Stimulated activated CD8-positive, alpha-beta memory T cell treated with anti-CD3 and anti-CD28 coated beads, Interleukin-15, amount 100 ng/mL, for 1 hour (primary cell): ENCODE data around the gene SELPLG.
"Not testable (repeated sequence)": the region's sequence is repeated elsewhere in the genome, so short reads cannot be mapped to it uniquely, and the experiment has no call there.

Experiments
- DNase-seq: peaks from one replicate; pipeline ENCODE4 v3.0.0-alpha.2; 2020; ENCODE audit warnings: low read depth

SELPLG gene

DNA sequence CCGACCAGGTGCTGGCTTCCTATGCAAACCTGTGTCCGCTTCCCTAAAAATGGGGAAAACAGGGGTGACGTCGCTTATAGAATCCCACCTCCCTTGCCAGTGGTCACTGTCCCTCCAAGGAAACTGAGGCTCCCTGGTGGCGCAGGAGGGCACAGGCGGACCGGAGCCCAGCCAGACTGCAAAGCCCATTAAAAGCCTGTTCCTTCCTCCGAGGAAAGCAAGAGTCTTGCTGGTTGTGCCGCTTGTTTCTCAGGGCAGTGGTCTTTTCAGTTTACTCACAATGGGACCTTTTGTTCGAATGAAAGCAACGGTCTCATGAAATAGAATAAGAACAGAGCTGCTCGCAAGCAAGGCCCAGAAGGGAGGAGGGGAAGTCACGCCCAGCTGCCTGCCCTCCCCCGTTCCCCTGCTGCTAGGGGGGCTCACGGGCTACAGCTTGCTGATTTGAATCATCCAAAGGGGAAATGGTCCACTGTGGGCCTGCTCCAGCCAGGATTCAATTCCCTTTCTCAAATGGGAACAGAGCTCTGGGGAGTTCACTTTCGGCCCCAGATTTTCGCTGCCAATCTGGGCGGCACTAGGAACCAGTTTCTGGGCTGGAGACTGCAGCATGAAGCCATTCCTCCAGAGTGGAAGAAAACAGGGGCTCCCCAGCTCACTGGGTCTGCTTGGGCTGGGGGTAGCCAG is 4.6 kb upstream of the SELPLG start:
- DNase-seq = no peak

DNA sequence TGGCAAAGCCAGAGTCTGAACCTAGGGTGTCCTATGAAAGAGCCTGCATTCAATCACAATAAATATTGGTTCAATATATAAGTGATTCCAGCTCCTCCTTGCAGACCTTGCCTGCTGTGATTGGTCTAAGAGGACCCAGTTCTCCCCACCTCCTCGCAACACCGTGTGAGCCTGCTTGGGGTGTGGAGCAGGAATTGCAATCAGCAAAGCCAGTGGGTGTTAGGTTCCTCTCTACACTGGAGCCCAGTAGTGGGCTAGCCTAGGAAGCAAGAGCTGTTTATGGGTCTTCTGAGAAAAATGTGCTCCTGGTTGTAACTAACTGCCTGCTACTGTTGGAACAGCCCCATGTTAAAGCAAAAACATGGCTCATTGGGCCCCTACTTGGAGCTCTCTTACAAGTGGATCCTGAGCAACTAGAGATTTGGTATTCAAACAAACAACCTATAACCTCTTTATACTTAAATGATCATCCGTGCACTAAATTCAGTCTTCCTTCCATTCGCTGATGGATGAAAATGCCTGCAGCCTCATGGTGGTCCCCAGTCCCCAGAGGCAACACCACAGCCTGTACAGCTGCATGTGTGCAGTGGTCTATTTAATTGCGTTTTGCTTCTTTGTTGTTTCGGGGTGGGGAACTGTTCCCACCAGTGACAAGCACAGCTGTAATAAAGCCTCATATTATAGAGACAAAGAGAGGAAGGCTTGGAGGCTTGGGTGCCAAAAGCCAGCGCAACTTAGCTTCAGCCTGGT is 3.7 kb upstream of the SELPLG start:
- no peak for DNase-seq

DNA sequence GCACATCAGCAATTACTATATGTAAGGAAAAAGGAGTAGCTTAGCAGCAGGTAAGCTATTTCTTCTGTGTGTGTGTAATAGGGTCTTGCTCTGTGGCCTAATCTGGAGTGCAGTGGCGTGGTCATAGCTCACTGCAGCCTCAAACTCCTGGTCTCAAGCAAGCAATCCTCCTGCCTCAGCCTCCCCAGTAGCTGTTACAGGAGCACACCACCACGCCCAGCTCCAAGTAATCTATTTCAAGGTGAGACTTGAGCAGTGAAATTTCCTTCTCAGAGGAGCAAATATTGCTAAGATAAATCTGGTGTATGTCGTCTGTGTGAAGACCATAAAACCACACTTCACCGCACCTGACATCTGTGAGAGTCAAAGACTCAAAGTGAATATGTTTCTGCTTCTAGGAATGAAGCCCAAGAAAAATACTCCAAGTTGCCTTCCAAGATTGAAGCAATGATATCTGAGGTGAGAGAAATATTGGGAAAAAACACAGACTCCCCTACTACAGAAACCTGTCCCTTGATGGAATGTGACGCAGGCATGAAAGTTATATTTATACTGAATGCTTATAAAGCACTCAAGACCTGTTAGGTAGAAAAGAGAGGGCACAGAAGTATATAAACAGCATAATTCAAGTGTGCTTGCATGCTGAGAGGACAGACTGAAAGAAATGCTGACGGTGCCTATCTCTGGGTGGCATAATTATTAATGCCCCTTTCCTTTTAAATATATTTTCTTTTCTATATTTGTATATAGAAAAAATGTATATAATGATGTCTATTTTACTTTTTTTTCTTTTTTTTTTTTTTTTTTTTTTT is 2.5 kb upstream of the SELPLG start:
- DNase-seq = no peak

DNA sequence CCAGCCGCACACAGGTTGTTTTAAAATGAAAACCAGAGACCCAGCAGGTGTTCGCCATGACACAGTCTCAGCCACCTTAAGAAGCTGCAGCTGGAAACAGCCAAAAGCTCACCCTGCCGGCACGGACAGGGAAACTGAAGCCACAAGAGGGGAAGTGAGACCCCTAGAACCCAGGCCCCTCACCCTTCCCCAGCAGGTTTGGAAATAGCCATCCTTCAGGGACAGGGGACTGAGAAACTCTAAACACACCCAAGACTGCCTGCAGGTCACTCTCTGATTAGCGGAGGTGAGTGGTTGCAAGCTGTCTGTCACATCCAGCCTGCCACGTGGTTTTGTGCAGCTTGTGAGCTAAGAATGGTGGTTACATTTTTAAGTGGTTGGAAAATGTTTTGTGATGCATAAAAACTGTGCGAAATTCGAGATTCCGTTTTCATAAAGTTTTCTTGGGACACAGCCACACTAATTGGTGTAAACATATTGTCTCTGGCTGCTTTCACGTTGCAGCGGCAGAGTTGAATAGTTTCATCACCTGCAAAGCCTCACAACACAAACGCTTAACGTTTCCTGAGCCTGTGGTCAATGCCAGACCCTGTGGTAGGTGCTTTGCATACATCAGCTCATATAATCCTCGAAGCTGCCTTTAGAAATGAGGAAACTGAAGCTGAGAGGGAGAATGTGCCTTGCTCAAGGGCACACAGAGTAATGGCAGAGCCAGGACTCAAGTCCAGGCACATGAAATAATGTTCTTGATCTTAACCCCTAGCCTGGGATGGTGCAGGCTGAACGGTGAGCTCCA is 1.7 kb upstream of the SELPLG start:
- no peak for DNase-seq

DNA sequence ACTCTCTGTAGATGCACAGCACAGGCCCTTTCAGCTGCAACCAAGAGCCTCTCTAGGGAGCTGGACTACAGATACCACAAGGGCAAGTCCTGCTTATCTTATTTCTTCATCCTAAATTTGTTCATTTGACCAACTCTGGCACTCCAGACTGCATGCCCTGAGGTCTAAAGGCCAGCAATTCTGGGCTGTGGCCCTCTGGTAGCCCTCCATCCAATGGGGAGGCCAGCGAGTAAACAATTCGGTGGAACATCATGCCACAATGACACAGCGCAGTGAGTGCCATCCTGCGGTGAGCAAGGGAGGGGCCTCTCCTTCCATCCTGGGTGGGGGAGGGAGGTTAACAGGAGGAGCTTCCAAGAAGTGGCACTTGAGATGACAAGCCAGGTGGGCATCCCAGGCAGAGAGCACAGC is 652 bp upstream of the SELPLG start:
- no peak for DNase-seq

DNA sequence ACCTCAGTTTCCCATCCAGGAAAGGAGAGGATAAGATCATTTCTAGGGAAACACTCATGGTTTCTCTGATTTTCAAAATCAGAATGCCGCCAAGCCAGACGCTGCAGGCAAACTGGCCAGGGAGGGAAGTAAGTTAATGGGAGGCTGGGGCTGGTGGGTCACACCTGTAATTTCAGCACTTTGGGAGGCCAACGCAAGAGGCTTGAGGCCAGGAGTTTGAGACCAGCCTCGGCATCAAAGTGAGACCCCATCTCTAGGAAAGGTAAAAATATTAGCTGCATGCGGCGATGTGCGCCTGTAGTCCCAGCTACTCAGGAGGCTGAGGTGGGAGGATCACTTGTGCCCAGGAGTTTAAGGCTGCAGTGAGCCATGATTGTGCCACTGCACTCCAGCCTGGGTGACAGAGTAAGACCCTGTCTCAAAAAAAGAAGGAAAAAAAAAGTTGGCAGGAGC is 587 bp downstream of the SELPLG start:
- DNase-seq = no peak

DNA sequence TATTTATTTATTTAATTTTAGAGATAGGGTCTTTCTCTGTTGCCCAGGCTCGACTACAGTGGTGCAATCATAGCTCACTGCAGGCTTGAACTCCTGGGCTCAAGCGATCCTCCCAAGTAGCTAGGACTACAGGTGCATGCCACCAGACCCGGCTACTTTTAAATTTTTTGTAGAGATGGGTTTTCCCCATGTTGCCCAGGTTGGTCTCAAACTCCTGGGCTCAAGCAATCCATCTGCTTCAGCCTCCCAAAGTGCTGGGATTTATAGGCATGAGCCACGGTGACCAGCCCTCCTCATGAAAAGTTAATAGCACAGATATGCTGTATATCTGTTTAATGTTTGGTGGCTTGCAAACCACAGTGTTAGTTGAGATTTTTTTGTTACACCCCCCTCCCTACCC is 2.4 kb downstream of the SELPLG start:
- not testable (repeated sequence) for DNase-seq

DNA sequence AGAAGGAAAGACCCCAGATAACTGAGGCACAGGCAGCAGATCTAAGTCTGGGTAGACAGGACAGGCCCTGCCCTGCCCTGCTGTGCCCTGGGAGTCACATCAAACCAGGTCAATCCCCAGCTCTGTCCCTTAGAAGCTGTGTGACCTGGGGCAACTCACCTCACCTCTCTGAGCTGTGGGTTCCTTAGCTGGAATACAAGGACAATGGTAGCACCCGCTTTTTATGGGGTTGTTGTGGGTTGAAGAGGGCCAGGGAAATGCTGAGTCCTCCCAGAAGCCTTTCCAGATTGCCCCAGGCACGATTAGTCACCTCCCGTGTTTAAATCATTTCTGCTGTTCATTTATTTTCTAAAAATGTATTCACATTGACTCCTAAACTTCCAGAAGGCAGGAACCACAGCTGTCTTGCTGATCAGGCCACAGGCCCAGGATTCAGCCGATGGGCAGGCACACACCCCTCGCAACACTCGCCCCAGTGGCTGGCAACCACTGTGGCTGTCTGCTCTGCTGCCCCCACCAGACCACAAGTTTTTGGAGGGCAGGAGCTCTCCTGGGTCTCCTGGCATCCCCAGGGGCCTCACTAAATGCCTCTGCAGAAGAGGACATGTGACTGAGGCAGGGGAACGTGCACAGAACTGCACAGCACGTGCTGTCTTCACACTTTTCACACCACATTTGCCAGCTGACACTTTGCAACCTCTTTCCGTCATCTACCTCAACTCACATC is 3.0 kb downstream of the SELPLG start:
- DNase-seq = no peak

DNA sequence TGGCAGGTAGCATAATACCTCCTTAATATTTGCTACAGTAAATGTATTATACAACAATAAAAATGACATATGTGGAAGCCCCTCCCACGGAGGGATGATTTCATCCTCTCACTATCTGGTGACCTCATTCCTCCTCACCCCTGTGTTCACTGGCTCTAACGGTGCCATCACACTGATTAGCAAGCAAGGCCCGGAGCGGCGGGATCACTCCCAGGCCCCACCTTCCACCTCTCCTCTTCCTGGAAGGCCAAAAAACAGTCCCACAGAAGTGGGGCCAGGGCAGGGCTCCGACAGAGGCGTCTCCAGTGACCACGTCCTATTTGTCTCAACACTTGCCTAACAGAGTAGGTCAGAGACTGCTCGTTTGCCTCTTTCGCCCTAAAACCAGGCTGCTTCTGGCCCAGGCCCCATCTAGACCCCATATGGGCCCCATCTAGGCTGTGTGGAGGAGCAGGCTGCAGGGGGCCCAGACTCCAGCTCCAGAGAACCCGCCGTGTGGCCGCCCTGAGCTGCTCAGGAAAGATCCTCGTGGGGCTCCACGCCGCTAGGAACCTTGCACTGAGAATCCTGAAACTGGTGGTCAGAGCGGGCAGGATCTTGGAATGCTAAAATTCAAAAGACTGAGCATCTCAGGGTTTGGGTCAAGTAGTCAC is 3.7 kb downstream of the SELPLG start:
- DNase-seq = no peak

DNA sequence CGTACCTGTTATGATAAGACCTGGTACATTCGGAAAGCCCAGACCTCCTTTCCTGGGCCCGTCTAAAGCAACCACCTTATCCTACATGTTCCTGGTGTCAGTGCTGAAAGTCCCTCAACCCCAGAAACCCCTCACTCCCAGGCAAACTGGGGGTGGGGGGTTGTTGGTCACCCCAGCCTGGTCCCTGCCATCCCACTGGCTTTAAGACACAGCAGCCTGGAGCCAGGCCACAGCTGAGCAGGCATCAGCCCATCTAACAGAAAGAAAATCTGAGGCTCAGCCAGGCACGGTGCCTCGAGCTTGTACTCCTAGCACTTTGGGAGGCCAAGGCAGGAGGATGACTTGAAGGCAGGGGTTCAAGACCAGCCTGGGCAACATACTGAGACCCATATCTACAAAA is 4.5 kb downstream of the SELPLG start:
- DNase-seq = no peak

DNA sequence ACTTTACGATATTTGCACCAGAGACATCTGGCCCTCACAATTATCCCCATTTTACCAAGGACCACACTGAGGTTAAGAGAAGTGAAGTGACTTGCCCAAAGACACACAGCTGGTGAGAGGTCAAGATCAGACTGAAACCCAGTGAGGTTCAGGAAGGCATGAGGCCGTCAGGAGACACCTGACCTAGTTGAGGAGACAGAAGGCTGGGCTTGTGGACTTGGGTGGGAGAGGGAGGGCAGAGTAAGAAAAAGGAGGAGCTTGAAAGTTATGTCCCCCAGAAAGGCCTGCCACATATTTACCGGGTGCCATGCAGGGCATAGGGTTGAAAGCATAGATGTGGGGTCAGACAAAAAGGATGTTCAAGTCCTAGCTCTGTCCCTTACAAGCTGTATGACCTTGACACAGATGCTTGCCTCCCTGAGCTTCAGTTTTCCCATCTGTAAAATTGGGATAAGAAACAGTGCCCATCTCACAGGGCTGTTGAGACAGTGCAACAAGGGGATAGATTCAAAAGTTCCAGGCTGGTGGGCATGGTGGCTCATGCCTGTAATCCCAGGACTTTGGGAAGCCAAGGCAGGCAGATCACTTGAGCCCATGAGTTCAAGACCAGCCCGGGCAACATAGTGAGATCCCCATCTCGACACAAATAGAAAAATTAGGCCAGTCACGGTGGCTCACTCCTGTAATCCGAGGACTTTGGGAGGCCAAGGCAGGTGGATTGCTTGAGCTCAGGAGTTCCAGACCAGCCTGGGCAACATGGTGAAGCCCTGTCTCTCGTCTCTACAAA is 6.4 kb downstream of the SELPLG start:
- DNase-seq = no peak

DNA sequence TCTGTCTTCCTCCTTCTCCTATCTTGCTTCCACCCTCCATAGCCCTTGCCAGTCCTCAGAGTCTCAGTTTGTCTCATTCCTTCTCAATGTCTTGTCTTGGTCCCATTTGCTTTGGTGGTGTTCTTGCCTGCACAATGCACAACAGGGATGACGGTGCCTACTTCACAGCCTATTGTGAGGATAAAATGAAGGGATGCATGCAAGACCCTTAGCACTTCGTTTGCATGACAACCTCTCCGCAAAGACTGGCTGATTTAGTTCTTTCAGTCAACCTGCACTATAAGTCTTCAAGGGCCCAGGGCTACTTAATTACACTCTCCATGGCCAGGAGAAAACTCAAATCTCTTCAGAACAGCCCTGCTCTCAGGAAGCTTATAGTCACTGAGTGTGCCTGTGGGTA is 8.5 kb downstream of the SELPLG start:
- DNase-seq = no peak

DNA sequence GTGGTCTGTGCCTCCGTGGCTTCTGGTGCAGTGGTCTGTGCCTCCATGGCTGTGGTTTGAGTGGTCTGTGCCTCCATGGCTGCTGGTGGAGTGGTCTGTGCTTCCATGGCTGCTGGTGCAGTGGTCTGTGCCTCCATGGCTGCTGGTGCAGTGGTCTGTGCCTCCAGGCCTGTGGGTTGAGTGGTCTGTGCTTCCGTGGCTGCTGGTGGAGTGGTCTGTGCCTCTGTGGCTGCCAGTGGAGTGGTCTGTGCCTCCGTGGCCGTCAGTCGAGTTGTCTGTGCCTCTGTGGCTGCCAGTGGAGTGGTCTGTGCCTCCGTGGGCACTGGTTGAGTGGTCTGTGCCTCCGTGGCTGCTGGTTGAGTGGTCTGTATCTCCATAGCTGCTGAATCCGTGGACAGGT is 10.1 kb downstream of the SELPLG start:
- DNase-seq = no peak

DNA sequence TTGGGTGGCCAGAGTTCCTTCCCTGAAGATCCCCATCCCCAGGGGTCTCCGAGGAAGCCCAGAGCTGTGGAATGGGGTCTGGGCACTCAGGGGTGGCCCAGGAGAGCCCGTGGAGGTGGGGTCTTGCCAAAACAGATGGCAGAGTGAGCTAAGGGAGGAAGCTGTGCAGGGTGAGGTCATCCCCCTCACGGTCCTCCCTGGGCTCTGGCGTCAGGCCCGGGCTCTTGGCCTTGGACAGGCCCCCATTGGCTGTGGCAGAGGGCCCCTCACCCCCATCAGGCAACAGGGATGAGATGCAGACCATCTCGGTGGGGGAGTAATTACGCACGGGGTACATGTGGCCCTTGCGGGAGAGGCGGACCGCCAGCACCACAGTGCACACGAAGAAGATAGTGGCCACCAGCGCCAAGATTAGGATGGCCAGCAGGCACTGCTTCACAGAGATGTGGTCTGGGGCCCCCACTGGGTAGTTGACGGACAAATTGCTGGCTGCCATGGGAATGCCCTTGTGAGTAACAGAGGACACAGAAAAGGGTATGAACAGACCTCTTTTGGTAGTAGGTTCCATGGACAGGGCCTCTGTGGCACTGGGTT is 10.7 kb downstream of the SELPLG start:
- no peak for DNase-seq

DNA sequence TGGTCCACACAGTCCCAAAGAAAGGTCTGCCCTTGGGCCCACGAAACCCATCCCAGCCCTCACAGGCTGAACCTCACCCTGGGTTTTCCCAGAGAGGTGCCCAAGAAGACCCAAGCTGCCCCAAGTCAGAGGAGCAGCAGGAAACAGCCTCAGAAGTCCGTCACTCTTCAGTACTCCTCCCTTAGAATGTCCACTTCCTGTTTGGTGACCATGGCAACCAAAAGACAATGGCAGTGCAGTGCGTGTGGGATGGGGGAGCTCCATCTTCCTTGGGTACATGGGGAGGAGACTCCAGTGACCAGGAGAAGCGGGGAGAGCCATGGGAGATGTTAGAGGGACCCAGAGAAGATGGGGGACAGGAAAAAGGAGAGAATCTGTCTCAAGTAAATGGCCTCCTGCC is 11.3 kb downstream of the SELPLG start:
- DNase-seq = no peak

DNA sequence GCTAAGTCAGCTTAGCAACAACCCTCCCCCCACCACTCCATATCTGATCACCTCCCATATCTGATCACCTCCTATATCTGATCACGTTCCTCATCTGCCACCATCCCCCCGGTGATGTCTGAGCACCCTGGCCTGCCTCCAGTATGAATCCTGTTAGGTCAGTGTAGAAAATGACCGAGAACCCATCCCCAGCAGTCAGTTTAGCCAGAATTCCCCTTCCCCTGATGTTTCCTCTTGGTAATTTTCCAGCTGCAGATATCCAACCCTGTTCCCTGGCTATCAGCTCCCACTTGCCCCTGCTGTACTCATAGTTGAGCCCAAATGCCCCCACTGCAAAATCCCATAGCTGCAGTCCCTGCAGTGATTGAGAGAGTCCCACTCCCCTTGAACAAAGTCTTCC is 12.5 kb downstream of the SELPLG start:
- no peak for DNase-seq

DNA sequence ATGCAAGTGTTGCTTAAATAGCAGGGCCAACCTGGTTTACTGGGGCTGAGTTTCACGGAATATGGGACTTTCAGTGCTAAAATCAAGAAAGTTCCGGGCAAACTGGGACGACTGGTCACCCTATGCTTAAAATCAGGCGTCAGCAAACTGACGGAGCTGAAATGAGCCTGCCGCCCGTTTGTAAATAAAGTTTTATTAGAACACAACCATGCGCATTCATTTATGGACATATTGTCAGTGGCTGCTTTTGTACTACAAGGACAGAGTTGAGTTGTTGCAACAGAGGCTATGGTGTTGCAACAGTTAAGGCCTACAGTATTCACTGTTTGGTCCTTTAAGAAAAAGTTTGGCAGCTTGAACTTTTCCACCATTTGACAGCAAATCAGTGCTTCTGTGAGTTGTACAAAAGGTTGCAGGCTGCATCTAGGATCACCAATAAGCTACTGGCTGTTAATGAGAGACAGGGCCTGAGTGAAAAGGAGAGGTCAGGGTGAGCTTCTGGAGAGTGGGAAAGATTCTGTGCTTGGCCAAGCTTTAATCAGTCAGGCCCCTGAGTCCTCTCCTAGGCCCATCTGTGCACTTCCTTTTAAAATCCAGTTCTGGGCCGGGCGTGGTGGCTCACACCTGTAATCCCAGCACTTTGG is 13.3 kb downstream of the SELPLG start:
- DNase-seq = no peak

DNA sequence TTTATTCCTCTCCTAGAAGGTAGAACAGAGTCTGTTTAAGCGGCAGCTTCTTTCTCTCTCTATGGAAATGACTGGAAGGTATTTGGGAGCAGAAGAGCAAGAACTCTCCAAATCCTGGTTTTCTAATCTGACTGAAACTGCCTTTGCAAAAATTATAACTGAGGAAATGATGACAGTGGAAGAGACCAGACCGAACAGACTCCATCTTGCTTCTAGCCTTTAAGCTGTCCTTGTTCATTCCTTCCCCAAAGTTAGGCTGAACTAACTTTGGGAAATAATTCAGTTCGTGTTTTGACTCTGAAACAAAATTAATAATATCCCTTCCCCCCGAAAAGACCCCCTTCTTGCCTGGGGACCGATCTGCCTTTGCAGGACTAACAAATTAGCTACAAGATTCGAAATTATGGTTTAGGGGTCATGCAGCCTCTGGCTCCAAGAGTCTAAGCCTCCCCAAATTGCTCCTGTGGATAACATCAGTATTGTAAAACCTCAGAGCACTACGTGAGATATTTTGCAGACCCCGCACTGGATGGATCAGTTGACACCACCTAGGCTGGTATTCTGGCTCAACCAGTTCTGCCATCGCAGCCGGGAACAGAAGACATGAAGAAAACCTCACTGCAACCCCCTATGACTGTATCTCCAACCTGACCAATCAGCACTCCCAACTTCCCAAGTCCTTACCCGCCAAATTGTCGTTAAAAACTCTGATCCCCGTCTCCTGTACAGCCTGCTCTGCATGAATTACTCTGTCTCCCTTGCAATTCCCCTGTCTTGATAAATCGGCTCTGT is 14.1 kb downstream of the SELPLG start:
- DNase-seq = no peak
